H9 (cell line): ENCODE data around the gene PIP5KL1. TPM values are rescaled to one million over a fixed set of nuclear protein-coding genes. Genes with fewer than 3 reads are reported as not detected.

Source experiments
- DNase-seq: peaks from one replicate; pipeline ENCODE4 v3.0.0-alpha.2; 2017
- H2AFZ ChIP-seq: one replicate; pipeline ENCODE4 v1.6.1; 2013; ENCODE audit warnings: mild to moderate bottlenecking, low read length, control low read depth, moderate library complexity
- H2AK5ac ChIP-seq: 2 replicates; pipeline ENCODE4 v1.6.1; 2013; ENCODE audit warnings: low read length, control low read depth, mixed read lengths; ENCODE audit not compliant: insufficient read length
- H2BK120ac ChIP-seq: one replicate; pipeline ENCODE4 v1.6.1; 2013; ENCODE audit warnings: low read depth, mild to moderate bottlenecking, low read length, control low read depth, inconsistent platforms; ENCODE audit not compliant: poor library complexity, severe bottlenecking
- H2BK12ac ChIP-seq: 2 replicates; pipeline ENCODE4 v1.6.1; 2013; ENCODE audit warnings: low read length, control low read depth, mixed read lengths, low read depth; ENCODE audit not compliant: insufficient read length
- H2BK15ac ChIP-seq: 2 replicates; pipeline ENCODE4 v1.6.1; 2013; ENCODE audit warnings: low read depth, low read length, control low read depth
- H2BK20ac ChIP-seq: one replicate; pipeline ENCODE4 v1.6.1; 2013; ENCODE audit warnings: low read depth, mild to moderate bottlenecking, low read length, control low read depth, inconsistent platforms; ENCODE audit not compliant: poor library complexity, severe bottlenecking
- H2BK5ac ChIP-seq: 2 replicates; pipeline ENCODE4 v1.6.1; 2013; ENCODE audit warnings: low read length, control low read depth, mixed read lengths; ENCODE audit not compliant: insufficient read length
- H3K14ac ChIP-seq: 2 replicates; pipeline ENCODE4 v1.6.1; 2013; ENCODE audit warnings: low read length, control low read depth; ENCODE audit not compliant: insufficient read depth
- H3K18ac ChIP-seq: 2 replicates; pipeline ENCODE4 v1.6.1; 2013; ENCODE audit warnings: low read depth, mild to moderate bottlenecking, mixed read lengths, low read length, control low read depth; ENCODE audit not compliant: insufficient read length
- H3K23ac ChIP-seq: 2 replicates; pipeline ENCODE4 v1.6.1; 2013; ENCODE audit warnings: low read length, control low read depth, mixed read lengths, low read depth; ENCODE audit not compliant: insufficient read length
- H3K23me2 ChIP-seq: 2 replicates; pipeline ENCODE4 v1.6.1; 2013; ENCODE audit warnings: low read depth, mild to moderate bottlenecking, mixed read lengths, low read length, control low read depth; ENCODE audit not compliant: insufficient read length, poor library complexity, severe bottlenecking
- H3K27ac ChIP-seq: 2 replicates; pipeline ENCODE4 v1.5.1; 2013; ENCODE audit warnings: low read length, control low read depth, mixed read lengths, low read depth; ENCODE audit not compliant: insufficient read length
- H3K27me3 ChIP-seq: 2 replicates; pipeline ENCODE4 v1.6.1; 2013; ENCODE audit warnings: low read length, control low read depth, inconsistent platforms; ENCODE audit not compliant: insufficient read depth
- H3K4ac ChIP-seq: 2 replicates; pipeline ENCODE4 v1.6.1; 2013; ENCODE audit warnings: low read depth, mild to moderate bottlenecking, control low read depth, inconsistent platforms, low read length, moderate library complexity
- H3K4me1 ChIP-seq: 2 replicates; pipeline ENCODE4 v1.6.1; 2013; ENCODE audit warnings: low read length, control low read depth, inconsistent platforms; ENCODE audit not compliant: insufficient read depth
- H3K4me2 ChIP-seq: 2 replicates; pipeline ENCODE4 v1.6.1; 2013; ENCODE audit warnings: low read length, control low read depth, mixed read lengths; ENCODE audit not compliant: insufficient read length, insufficient read depth
- H3K56ac ChIP-seq: 2 replicates; pipeline ENCODE4 v1.6.1; 2013; ENCODE audit warnings: low read depth, mild to moderate bottlenecking, mixed read lengths, low read length, control low read depth; ENCODE audit not compliant: insufficient read length
- H3K79me1 ChIP-seq: 2 replicates; pipeline ENCODE4 v1.6.1; 2013; ENCODE audit warnings: low read depth, mild to moderate bottlenecking, moderate library complexity, low read length, control low read depth, inconsistent platforms; ENCODE audit not compliant: insufficient read depth, poor library complexity, severe bottlenecking
- H3K79me2 ChIP-seq: 2 replicates; pipeline ENCODE4 v1.6.1; 2013; ENCODE audit warnings: low read length, control low read depth, inconsistent platforms; ENCODE audit not compliant: insufficient read depth
- H3K9ac ChIP-seq: 2 replicates; pipeline ENCODE4 v1.6.1; 2013; ENCODE audit warnings: low read length, control low read depth, mixed read lengths; ENCODE audit not compliant: insufficient read length; ENCODE audit errors: extremely low read depth
- H3K9me3 ChIP-seq: one replicate; pipeline ENCODE4 v1.6.1; 2013; ENCODE audit warnings: low read depth, low read length, inconsistent platforms; ENCODE audit not compliant: control insufficient read depth
- H3T11ph ChIP-seq: one replicate; pipeline ENCODE4 v1.6.1; 2013; ENCODE audit warnings: mild to moderate bottlenecking, low read length, control low read depth, inconsistent platforms
- H4K20me1 ChIP-seq: one replicate; pipeline ENCODE4 v1.6.1; 2013; ENCODE audit not compliant: control insufficient read depth, insufficient read length, insufficient read depth
- H4K5ac ChIP-seq: 2 replicates; pipeline ENCODE4 v1.6.1; 2013; ENCODE audit warnings: low read depth, mild to moderate bottlenecking, mixed read lengths, low read length, control low read depth; ENCODE audit not compliant: insufficient read length
- H4K8ac ChIP-seq: replicated peaks from 2 replicates; pipeline ENCODE4 v1.6.1; 2013; ENCODE audit warnings: low read length, control low read depth, mixed read lengths, low read depth; ENCODE audit not compliant: insufficient read length
- H4K91ac ChIP-seq: 2 replicates; pipeline ENCODE4 v1.6.1; 2013; ENCODE audit warnings: low read depth, mild to moderate bottlenecking, moderate library complexity, mixed read lengths, low read length, control low read depth; ENCODE audit not compliant: insufficient read length
- H3K27ac Mint-ChIP-seq, 3 experiments: 2 replicates in 2 of 3; 3 replicates in 1 of 3; pipeline ENCODE4 v1.8.0; 2020 to 2021; ENCODE audit warnings: mixed read lengths in 3 of 3, mild to moderate bottlenecking in 1 of 3, moderate library complexity in 1 of 3
- H3K27me3 Mint-ChIP-seq: 2 replicates; pipeline ENCODE4 v1.8.0; 2021; ENCODE audit warnings: low read depth, mild to moderate bottlenecking, moderate library complexity, mixed read lengths
- H3K36me3 Mint-ChIP-seq, 3 experiments: 2 replicates in 2 of 3; 3 replicates in 1 of 3; pipeline ENCODE4 v1.8.0; 2020 to 2021; ENCODE audit warnings: low read depth in 3 of 3, mixed read lengths in 3 of 3; ENCODE audit not compliant: insufficient read depth in 1 of 3
- H3K4me1 Mint-ChIP-seq, 2 experiments: 2 replicates each; pipeline ENCODE4 v1.8.0; 2020; ENCODE audit warnings: mixed read lengths in 2 of 2
- H3K4me3 Mint-ChIP-seq, 2 experiments: 2 replicates in 1 of 2; 3 replicates in 1 of 2; pipeline ENCODE4 v1.8.0; 2020 to 2021; ENCODE audit warnings: mild to moderate bottlenecking in 2 of 2, mixed read lengths in 2 of 2, moderate library complexity in 1 of 2
- H3K9me3 Mint-ChIP-seq, 2 experiments: 2 replicates in 1 of 2; 3 replicates in 1 of 2; pipeline ENCODE4 v1.8.0; 2020; ENCODE audit warnings: mild to moderate bottlenecking in 2 of 2, mixed read lengths in 2 of 2, moderate library complexity in 1 of 2
- WGBS: extraction: QIAGEN DNeasy Blood & Tissue Kit; methylation state at CpG from one replicate; pipeline ENCODE4 v1.1.7; 2013; ENCODE audit warnings: missing lambda C conversion rate, low lambda C conversion rate, mixed read lengths; ENCODE audit not compliant: insufficient read length; ENCODE audit errors: extremely low coverage; 5-methylcytosine and 5-hydroxymethylcytosine counted together
- total RNA-seq: library from RNA; stranded (reverse); gene quantifications from 2 replicates; pipeline ENCODE4 v1.2.1, GENCODE V29; 2021
- TF ChIP-seq, protein P1 (sequence below): fragments of 200-600 bp; sonication (generic); conservative IDR thresholded peaks from 3 replicates; pipeline ENCODE4 v1.8.0; 2021; ENCODE audit warnings: antibody characterized with exemption, mild to moderate bottlenecking

PIP5KL1 gene
- total RNA-seq, 1 experiment from 2014 or later: 11.6 TPM

DNA sequence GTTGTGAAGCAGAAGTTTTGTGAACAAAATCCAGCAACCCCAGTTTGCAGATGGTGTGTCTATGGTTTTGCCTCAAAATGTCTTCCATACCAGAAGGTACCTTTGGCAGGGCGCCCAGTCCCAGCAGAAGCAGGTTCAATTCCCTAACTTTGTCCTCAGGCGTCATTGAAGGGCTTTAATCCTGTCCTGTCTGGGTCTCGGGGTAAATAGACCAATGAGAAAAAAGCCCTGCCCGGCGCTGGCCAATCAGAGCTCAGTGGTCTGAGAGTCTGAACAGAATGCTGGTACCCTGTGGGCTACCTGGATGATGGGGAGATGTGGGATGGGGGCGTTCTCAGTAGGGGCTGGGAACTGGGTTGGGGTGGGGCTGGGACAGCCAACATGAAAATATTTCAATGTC lies 7.5 kb downstream of the PIP5KL1 start:
- Mint-ChIP-seq H3K4me3 (no peak overlapping the region), H3K27me3 (peaks cover 20% of the 10 kb centered on the region), H3K4me1 (peaks cover 6 to 11% of the 10 kb centered on the region in 2 experiments; a peak in 2 of 4 replicates), H3K36me3 (peaks cover 2 to 6% (median 6%) of the 10 kb centered on the region in 3 experiments; a peak in 6 of 7 replicates), H3K27ac (no peak overlapping the region), H3K9me3 (no peaks in the 10 kb centered on the region; a peak in 1 of 5 replicates)
- peak; percentile 72 for DNase-seq
- H3K79me1 ChIP-seq: no peaks in the 10 kb centered on the region
- H3K9me3 ChIP-seq: no peaks in the 10 kb centered on the region
- peaks cover 2% of the 10 kb centered on the region; the same call in 1 of the 2 replicates for H3K4me1 ChIP-seq
- H4K5ac ChIP-seq: no peak overlapping the region
- H3K23me2 ChIP-seq: peaks cover 12% of the 10 kb centered on the region
- H2BK5ac ChIP-seq: no peak overlapping the region
- no peak overlapping the region for H3K4ac ChIP-seq
- H2BK20ac ChIP-seq: no peak overlapping the region
- H3K4me2 ChIP-seq: no peak overlapping the region
- H3K14ac ChIP-seq: no peak overlapping the region
- no peak overlapping the region for H3K18ac ChIP-seq
- no peak overlapping the region for H3K9ac ChIP-seq
- H2BK15ac ChIP-seq: no peak overlapping the region
- H3K79me2 ChIP-seq: no peaks in the 10 kb centered on the region
- H2BK120ac ChIP-seq: no peak overlapping the region
- H3K23ac ChIP-seq: no peak overlapping the region
- H3K56ac ChIP-seq: no peak overlapping the region
- no peak overlapping the region for H3K27ac ChIP-seq
- no CpG with 5 or more reads among the region's 6 CpGs for WGBS
- TF ChIP-seq, protein P1, sequence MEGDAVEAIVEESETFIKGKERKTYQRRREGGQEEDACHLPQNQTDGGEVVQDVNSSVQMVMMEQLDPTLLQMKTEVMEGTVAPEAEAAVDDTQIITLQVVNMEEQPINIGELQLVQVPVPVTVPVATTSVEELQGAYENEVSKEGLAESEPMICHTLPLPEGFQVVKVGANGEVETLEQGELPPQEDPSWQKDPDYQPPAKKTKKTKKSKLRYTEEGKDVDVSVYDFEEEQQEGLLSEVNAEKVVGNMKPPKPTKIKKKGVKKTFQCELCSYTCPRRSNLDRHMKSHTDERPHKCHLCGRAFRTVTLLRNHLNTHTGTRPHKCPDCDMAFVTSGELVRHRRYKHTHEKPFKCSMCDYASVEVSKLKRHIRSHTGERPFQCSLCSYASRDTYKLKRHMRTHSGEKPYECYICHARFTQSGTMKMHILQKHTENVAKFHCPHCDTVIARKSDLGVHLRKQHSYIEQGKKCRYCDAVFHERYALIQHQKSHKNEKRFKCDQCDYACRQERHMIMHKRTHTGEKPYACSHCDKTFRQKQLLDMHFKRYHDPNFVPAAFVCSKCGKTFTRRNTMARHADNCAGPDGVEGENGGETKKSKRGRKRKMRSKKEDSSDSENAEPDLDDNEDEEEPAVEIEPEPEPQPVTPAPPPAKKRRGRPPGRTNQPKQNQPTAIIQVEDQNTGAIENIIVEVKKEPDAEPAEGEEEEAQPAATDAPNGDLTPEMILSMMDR: no peak
- H4K91ac ChIP-seq: no peak overlapping the region
- H4K20me1 ChIP-seq: no peaks in the 10 kb centered on the region
- H2BK12ac ChIP-seq: no peak overlapping the region
- no peaks in the 10 kb centered on the region for H3K27me3 ChIP-seq
- no peak overlapping the region for H2AK5ac ChIP-seq
- H3T11ph ChIP-seq: no peak overlapping the region
- no peak overlapping the region for H4K8ac ChIP-seq
- H2AFZ ChIP-seq: no peak overlapping the region
